CD14-positive monocyte (primary cell): ENCODE results near the gene CEP128. TPM values are rescaled to one million over a fixed set of nuclear protein-coding genes. Genes with fewer than 3 reads are reported as not detected.

Experiments used
- DNase-seq, 3 donors: peaks; one replicate each; pipeline ENCODE4 v3.0.0-alpha.2; 2011 to 2022
- H2AFZ ChIP-seq: 2 replicates; pipeline ENCODE4 v1.6.0; 2012; ENCODE audit warnings: mild to moderate bottlenecking, low read depth, low read length, inconsistent platforms; ENCODE audit not compliant: insufficient read depth, poor library complexity, severe bottlenecking
- H3K27ac ChIP-seq, 2 donors: 1 replicate in 1 of 2; 2 replicates in 1 of 2; pipeline ENCODE4 v1.5.1; 2012 to 2013; ENCODE audit warnings: low read length in 2 of 2, control low read depth in 1 of 2, inconsistent platforms in 1 of 2, low read depth in 1 of 2, mild to moderate bottlenecking in 1 of 2
- H3K27me3 ChIP-seq, 2 donors: one replicate each; pipeline versions ENCODE4 v1.6.0 to v1.6.1; 2011 to 2013; ENCODE audit warnings: low read length in 2 of 2; ENCODE audit not compliant: control insufficient read depth in 2 of 2, insufficient read depth in 2 of 2
- H3K36me3 ChIP-seq, 2 donors: replicated peaks in 1 of 2; 1 replicate in 1 of 2; 2 replicates in 1 of 2; pipeline versions ENCODE4 v1.5.1 to v1.6.1; 2012 to 2013; ENCODE audit warnings: low read length in 2 of 2, control low read depth in 1 of 2, inconsistent platforms in 1 of 2, mild to moderate bottlenecking in 1 of 2; ENCODE audit not compliant: insufficient read depth in 2 of 2, control insufficient read depth in 1 of 2
- H3K4me1 ChIP-seq, 2 donors: 1 replicate in 1 of 2; 2 replicates in 1 of 2; pipeline versions ENCODE4 v1.5.1 to v1.6.1; 2012 to 2013; ENCODE audit warnings: low read length in 2 of 2, control low read depth in 1 of 2, inconsistent platforms in 1 of 2, mild to moderate bottlenecking in 1 of 2, moderate library complexity in 1 of 2; ENCODE audit not compliant: insufficient read depth in 2 of 2, control insufficient read depth in 1 of 2
- H3K4me2 ChIP-seq: replicated peaks from 2 replicates; pipeline ENCODE3; 2012; ENCODE audit warnings: low read length, moderate library complexity, mild to moderate bottlenecking; ENCODE audit not compliant: poor library complexity, severe bottlenecking; ENCODE audit errors: extremely low read depth
- H3K4me3 ChIP-seq, 3 experiments: fragments of 200-600 bp in 1 of 3; sonication (generic) in 1 of 3; replicated peaks in 1 of 3; 1 replicate in 2 of 3; 2 replicates in 1 of 3; pipeline ENCODE4 v1.5.1; 2011 to 2013; ENCODE audit warnings: low read length in 3 of 3, mild to moderate bottlenecking in 3 of 3, control low read depth in 2 of 3, low read depth in 2 of 3, inconsistent platforms in 1 of 3, moderate library complexity in 1 of 3
- H3K79me2 ChIP-seq: 2 replicates; pipeline ENCODE4 v1.6.0; 2012; ENCODE audit warnings: mild to moderate bottlenecking, control low read depth, inconsistent platforms, low read length, moderate library complexity; ENCODE audit not compliant: insufficient read depth
- H3K9ac ChIP-seq: 2 replicates; pipeline ENCODE4 v1.6.0; 2017; ENCODE audit warnings: low read length, mild to moderate bottlenecking; ENCODE audit not compliant: insufficient read depth, poor library complexity, severe bottlenecking
- H3K9me3 ChIP-seq, 2 donors: replicated peaks in 1 of 2; 1 replicate in 1 of 2; 2 replicates in 1 of 2; pipeline versions ENCODE4 v1.5.1 to v1.6.1; 2012 to 2013; ENCODE audit warnings: low read length in 2 of 2, control low read depth in 1 of 2; ENCODE audit not compliant: control insufficient read depth in 1 of 2, insufficient read depth in 1 of 2
- H4K20me1 ChIP-seq: 2 replicates; pipeline ENCODE4 v1.6.0; 2012; ENCODE audit warnings: mild to moderate bottlenecking, low read length, control low read depth, moderate library complexity; ENCODE audit not compliant: insufficient read depth
- H3K27ac Mint-ChIP-seq, 7 donors: one replicate each; pipeline ENCODE4 v1.8.0; 2020; ENCODE audit warnings: mild to moderate bottlenecking in 7 of 7, mixed read lengths in 7 of 7, moderate library complexity in 6 of 7, inconsistent platforms in 2 of 7
- H3K27me3 Mint-ChIP-seq, 3 donors: one replicate each; pipeline ENCODE4 v1.8.0; 2021 to 2022; ENCODE audit warnings: low read depth in 3 of 3, mild to moderate bottlenecking in 3 of 3, mixed read lengths in 3 of 3, moderate library complexity in 3 of 3, inconsistent platforms in 1 of 3
- H3K36me3 Mint-ChIP-seq, 2 donors: one replicate each; pipeline ENCODE4 v1.8.0; 2020; ENCODE audit warnings: mixed read lengths in 2 of 2, inconsistent platforms in 1 of 2, mild to moderate bottlenecking in 1 of 2
- H3K4me1 Mint-ChIP-seq: one replicate; pipeline ENCODE4 v1.8.0; 2020; ENCODE audit warnings: mild to moderate bottlenecking, mixed read lengths
- H3K4me3 Mint-ChIP-seq, 2 donors: one replicate each; pipeline ENCODE4 v1.8.0; 2020; ENCODE audit warnings: mild to moderate bottlenecking in 2 of 2, mixed read lengths in 2 of 2, moderate library complexity in 1 of 2
- H3K9me3 Mint-ChIP-seq, 7 donors: one replicate each; pipeline ENCODE4 v1.8.0; 2020 to 2022; ENCODE audit warnings: mixed read lengths in 7 of 7, mild to moderate bottlenecking in 6 of 7, moderate library complexity in 6 of 7, inconsistent platforms in 2 of 7
- CTCF ChIP-seq: fragments of 200-600 bp; IDR thresholded peaks from one replicate; pipeline ENCODE4 v1.8.0; 2022; ENCODE audit warnings: antibody characterized with exemption, mild to moderate bottlenecking
- WGBS: methylation state at CpG from one replicate; pipeline ENCODE4 v1.1.5; 2013; ENCODE audit warnings: missing lambda C conversion rate; ENCODE audit not compliant: insufficient coverage; 5-methylcytosine and 5-hydroxymethylcytosine counted together
- intact Hi-C, 2 donors: fragments of 100-400 bp; cut with micrococcal nuclease; formaldehyde crosslinking; loops; one replicate each; pipeline versions ENCODE4 v1.15.0 to v1.15.1; 2023
- polyA plus RNA-seq, 3 donors: library from polyadenylated mRNA; depleted of rRNA in 1 of 3; unstranded in 2 of 3; stranded (reverse) in 1 of 3; fragments of 300-500 nt in 2 of 3; fragments of >200 nt in 1 of 3; fragmentation: Illumina TruSeq in 2 of 3; gene quantifications; 1 replicate in 2 of 3; 2 replicates in 1 of 3; pipeline ENCODE4 v1.2.3, GENCODE V29; 2012 to 2021

The CEP128 gene
- polyA plus RNA-seq, 3 donors = 0.41 to 0.88 (median 0.62) TPM

- Histone ChIP-seq H3K36me3 (no peaks in the 10 kb centered on the region), H3K9me3 (no peaks in the 10 kb centered on the region), H2AFZ (no peak overlapping the region), H3K4me3 (no peak overlapping the region), H3K9ac (no peak overlapping the region), H3K4me1 (no peaks in the 10 kb centered on the region), H3K27ac (no peak overlapping the region), H3K27me3 (no peaks in the 10 kb centered on the region), H3K79me2 (no peaks in the 10 kb centered on the region), H4K20me1 (no peaks in the 10 kb centered on the region), H3K4me2 (no peak overlapping the region)
- WGBS = no CpG with 5 or more reads among the region's 2 CpGs
- intact Hi-C loops = no loop called here
- no peak for TF ChIP-seq CTCF
- H3K27ac Mint-ChIP-seq = no peak overlapping the region
- H3K4me1 Mint-ChIP-seq = peaks cover 9% of the 10 kb centered on the region
- H3K9me3 Mint-ChIP-seq = peaks cover 0 to 2% (median under 1%) of the 10 kb centered on the region in 7 donors
- H3K36me3 Mint-ChIP-seq = peaks cover 3 to 6% of the 10 kb centered on the region in 2 donors
- no peak overlapping the region for H3K4me3 Mint-ChIP-seq
- DNase-seq = no peak
- no peaks in the 10 kb centered on the region for H3K27me3 Mint-ChIP-seq
These were observed 449.9 kb downstream of the CEP128 start for GRCh38 chr14:80491650-80492049.

GRCh38 chr14:80491131-80491530 is 450.4 kb downstream of the CEP128 start:
- no peak for TF ChIP-seq CTCF
- Mint-ChIP-seq H3K27ac (no peak overlapping the region), H3K36me3 (peaks cover 2 to 3% of the 10 kb centered on the region in 2 donors), H3K9me3 (peaks cover 0 to 2% (median 1%) of the 10 kb centered on the region in 7 donors), H3K4me3 (no peak overlapping the region), H3K27me3 (no peaks in the 10 kb centered on the region), H3K4me1 (peaks cover 9% of the 10 kb centered on the region)
- Histone ChIP-seq H3K9ac (no peak overlapping the region), H2AFZ (no peak overlapping the region), H3K4me1 (no peaks in the 10 kb centered on the region), H3K27me3 (no peaks in the 10 kb centered on the region), H3K4me2 (no peak overlapping the region), H3K79me2 (no peaks in the 10 kb centered on the region), H4K20me1 (no peaks in the 10 kb centered on the region), H3K4me3 (no peak overlapping the region), H3K36me3 (no peaks in the 10 kb centered on the region), H3K9me3 (no peaks in the 10 kb centered on the region), H3K27ac (no peak overlapping the region)
- WGBS = 58% methylated on average over 2 of the region's 4 CpGs
- no peak for DNase-seq
- intact Hi-C loops = no loop called here
